ENCODE results near the gene SLCO6A1.

Gene SLCO6A1

GRCh38 chr5:102450313-102450990 lies 48.3 kb downstream of the SLCO6A1 start:
- no peak for DNase-seq

- DNase-seq, result no peak
Measured at GRCh38 chr5:102433473-102433872, 65.3 kb downstream of the SLCO6A1 start.

GRCh38 chr5:102421647-102422046 lies 77.2 kb downstream of the SLCO6A1 start:
- DNase-seq, result no peak

GRCh38 chr5:102418531-102418930 lies 80.3 kb downstream of the SLCO6A1 start:
- no peak for DNase-seq

GRCh38 chr5:102414448-102414847 lies 84.4 kb downstream of the SLCO6A1 start:
- DNase-seq, result no peak

GRCh38 chr5:102388235-102388634 lies 110.6 kb downstream of the SLCO6A1 start:
- DNase-seq, result no peak

GRCh38 chr5:102385365-102385764 lies 113.4 kb downstream of the SLCO6A1 start:
- no peak for DNase-seq

- DNase-seq, result no peak
Measured at GRCh38 chr5:102380174-102380573, 118.6 kb downstream of the SLCO6A1 start.

- DNase-seq, result no peak
Measured at GRCh38 chr5:102375876-102376275, 122.9 kb downstream of the SLCO6A1 start.

GRCh38 chr5:102375272-102375671 lies 123.5 kb downstream of the SLCO6A1 start:
- DNase-seq, result no peak

GRCh38 chr5:102368392-102368791 lies 130.4 kb downstream of the SLCO6A1 start:
- no peak for DNase-seq

- DNase-seq, result no peak
Measured at GRCh38 chr5:102341681-102342288, 157.0 kb downstream of the SLCO6A1 start.

GRCh38 chr5:102324714-102325113 lies 174.1 kb downstream of the SLCO6A1 start:
- DNase-seq, result no peak

Measured in activated effector memory CD4-positive, alpha-beta T cell treated with Interleukin-2 at 50 U/mL for 16 hours (primary cell).